ENCODE data around the gene PSMD2.

DNA sequence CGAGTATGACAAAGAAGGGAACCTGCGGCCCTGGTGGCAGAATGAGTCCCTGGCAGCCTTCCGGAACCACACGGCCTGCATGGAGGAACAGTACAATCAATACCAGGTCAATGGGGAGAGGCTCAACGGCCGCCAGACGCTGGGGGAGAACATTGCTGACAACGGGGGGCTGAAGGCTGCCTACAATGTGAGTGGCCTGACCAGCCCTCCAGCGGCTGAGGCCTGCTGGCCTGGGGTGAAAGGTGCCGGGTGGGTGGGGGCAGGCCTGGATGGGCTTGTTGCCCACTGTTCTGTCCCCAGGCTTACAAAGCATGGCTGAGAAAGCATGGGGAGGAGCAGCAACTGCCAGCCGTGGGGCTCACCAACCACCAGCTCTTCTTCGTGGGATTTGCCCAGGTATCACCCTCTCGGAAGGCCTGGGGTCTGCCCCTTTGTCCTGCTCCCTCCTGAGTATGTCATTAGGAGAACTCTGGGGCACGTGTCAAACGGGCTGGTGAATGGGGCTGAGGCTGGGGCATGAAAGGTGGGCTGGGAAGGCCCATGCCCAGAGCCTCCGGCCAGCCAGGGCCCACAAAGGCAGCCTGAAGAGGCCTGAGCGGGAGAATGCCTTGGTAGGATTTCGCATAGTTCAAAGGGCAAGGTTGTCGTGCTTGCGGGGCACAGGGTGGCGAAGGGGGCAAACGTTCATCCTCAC is 7.8 kb upstream of the PSMD2 start:
- TF ChIP-seq, protein P1, sequence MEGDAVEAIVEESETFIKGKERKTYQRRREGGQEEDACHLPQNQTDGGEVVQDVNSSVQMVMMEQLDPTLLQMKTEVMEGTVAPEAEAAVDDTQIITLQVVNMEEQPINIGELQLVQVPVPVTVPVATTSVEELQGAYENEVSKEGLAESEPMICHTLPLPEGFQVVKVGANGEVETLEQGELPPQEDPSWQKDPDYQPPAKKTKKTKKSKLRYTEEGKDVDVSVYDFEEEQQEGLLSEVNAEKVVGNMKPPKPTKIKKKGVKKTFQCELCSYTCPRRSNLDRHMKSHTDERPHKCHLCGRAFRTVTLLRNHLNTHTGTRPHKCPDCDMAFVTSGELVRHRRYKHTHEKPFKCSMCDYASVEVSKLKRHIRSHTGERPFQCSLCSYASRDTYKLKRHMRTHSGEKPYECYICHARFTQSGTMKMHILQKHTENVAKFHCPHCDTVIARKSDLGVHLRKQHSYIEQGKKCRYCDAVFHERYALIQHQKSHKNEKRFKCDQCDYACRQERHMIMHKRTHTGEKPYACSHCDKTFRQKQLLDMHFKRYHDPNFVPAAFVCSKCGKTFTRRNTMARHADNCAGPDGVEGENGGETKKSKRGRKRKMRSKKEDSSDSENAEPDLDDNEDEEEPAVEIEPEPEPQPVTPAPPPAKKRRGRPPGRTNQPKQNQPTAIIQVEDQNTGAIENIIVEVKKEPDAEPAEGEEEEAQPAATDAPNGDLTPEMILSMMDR (IDR thresholded peaks at IDR 0.05), result no peak
- TF ChIP-seq ZFX (IDR thresholded peaks at IDR 0.05; ENCODE audit: borderline replicate concordance), result no peak

Data from 22Rv1 (cell line).